HCT116 (cell line): ENCODE measurements around the gene CYB5R2.

Experiments
- CTCF ChIP-seq, 3 experiments: fragments of 200-600 bp in 1 of 3; sonication (generic) in 1 of 3; IDR thresholded peaks in 2 of 3; conservative IDR thresholded peaks in 1 of 3; 2 replicates each; pipeline ENCODE4 v1.5.1; 2012 to 2017; ENCODE audit warnings: low read depth in 2 of 3, low read length in 2 of 3, antibody characterized with exemption in 1 of 3, borderline replicate concordance in 1 of 3, control low read depth in 1 of 3, mild to moderate bottlenecking in 1 of 3, mixed read lengths in 1 of 3, mixed run types in 1 of 3, moderate library complexity in 1 of 3; ENCODE audit not compliant: insufficient read depth in 1 of 3
- TCF7L2 ChIP-seq: IDR thresholded peaks from 2 replicates; pipeline ENCODE4 v1.7.0; 2011; ENCODE audit warnings: borderline replicate concordance, inconsistent platforms; ENCODE audit not compliant: insufficient read depth, insufficient read length; ENCODE audit errors: extremely low read depth

- no peak for TF ChIP-seq CTCF (IDR thresholded peaks at IDR 0.05 in 2 of 3, conservative IDR thresholded peaks at IDR 0.05 in 1 of 3; ENCODE audit: borderline replicate concordance in 1 of 3, insufficient read depth in 1 of 3, low read depth in 2 of 3, low read length in 2 of 3)
- TF ChIP-seq TCF7L2, result no peak
Measured at GRCh38 chr11:7668911-7669310, 4.4 kb downstream of the CYB5R2 start.
